NCI-H460 (cell line): ENCODE results near the gene INIP. TPM values are rescaled to one million over a fixed set of nuclear protein-coding genes. Genes with fewer than 3 reads are reported as not detected.
"Not testable (repeated sequence)": the region's sequence is repeated elsewhere in the genome, so short reads cannot be mapped to it uniquely, and the experiment has no call there.

ENCODE experiments used
- DNase-seq: peaks from one replicate; pipeline ENCODE4 v3.0.0-alpha.2; 2016; ENCODE audit warnings: low read depth; ENCODE audit errors: extremely low read depth
- total RNA-seq: library from RNA; depleted of rRNA; stranded (reverse); fragments of >200 nt; shearing (Covaris generic); gene quantifications from 2 replicates; pipeline ENCODE4 v1.2.3, GENCODE V29; 2014; rRNA removed

Gene INIP
- total RNA-seq, 1 experiment from 2014 or later, result 29.1 TPM

GRCh38 chr9:112677040-112677439 is 40.9 kb downstream of the INIP start:
- no peak for DNase-seq

- DNase-seq, result not testable (repeated sequence)
Observed at GRCh38 chr9:112673221-112673620, 44.7 kb downstream of the INIP start.

GRCh38 chr9:112670991-112671625 is 46.8 kb downstream of the INIP start:
- DNase-seq, result no peak

GRCh38 chr9:112669326-112669725 is 48.6 kb downstream of the INIP start:
- DNase-seq, result no peak

GRCh38 chr9:112665347-112665746 is 52.6 kb downstream of the INIP start:
- DNase-seq, result no peak

- DNase-seq, result no peak
Observed at GRCh38 chr9:112664531-112664930, 53.4 kb downstream of the INIP start.

GRCh38 chr9:112663681-112664080 is 54.2 kb downstream of the INIP start:
- no peak for DNase-seq

GRCh38 chr9:112659906-112660305 is 58.0 kb downstream of the INIP start:
- DNase-seq, result no peak

- DNase-seq, result no peak
Observed at GRCh38 chr9:112655668-112656067, 62.2 kb downstream of the INIP start.

GRCh38 chr9:112654282-112654681 is 63.6 kb downstream of the INIP start:
- DNase-seq, result no peak

- DNase-seq, result no peak
Observed at GRCh38 chr9:112648624-112649023, 69.3 kb downstream of the INIP start.

GRCh38 chr9:112647596-112647995 is 70.3 kb downstream of the INIP start:
- no peak for DNase-seq

GRCh38 chr9:112642126-112642525 is 75.8 kb downstream of the INIP start:
- no peak for DNase-seq

- DNase-seq, result no peak
Observed at GRCh38 chr9:112640311-112640710, 77.6 kb downstream of the INIP start.

Other genes starting within 250 kb of the INIP start
- 6.6 and 7.1 TPM in 2 replicates for gene KIAA1958, start 231.3 kb downstream of the INIP start, total RNA-seq
- gene SNX30, start 32.6 kb upstream of the INIP start, total RNA-seq, result 6.3 and 8.2 TPM in 2 replicates
- not detected in 2 replicates for gene SLC46A2, start 172.8 kb upstream of the INIP start, total RNA-seq